HG03342 (cell line): Measurements from ENCODE around the gene B4GALNT1.
"Not testable (repeated sequence)": the region's sequence is repeated elsewhere in the genome, so short reads cannot be mapped to it uniquely, and the experiment has no call there.

Source experiments
- ATAC-seq: cut with Tn5 transposase; IDR thresholded peaks from one replicate; pipeline ENCODE4 v1.9.1; 2021; ENCODE audit warnings: mild to moderate bottlenecking, moderate library complexity; ENCODE audit not compliant: unreplicated experiment

B4GALNT1 gene

GRCh38 chr12:57588951-57589610 is 43.9 kb downstream of the B4GALNT1 start:
- ATAC-seq = not testable (repeated sequence)

GRCh38 chr12:57586832-57587429 is 46.1 kb downstream of the B4GALNT1 start:
- ATAC-seq = no peak

GRCh38 chr12:57586128-57586527 is 46.9 kb downstream of the B4GALNT1 start:
- ATAC-seq = no peak

- ATAC-seq = no peak
Measured at GRCh38 chr12:57585156-57585555, 47.8 kb downstream of the B4GALNT1 start.

GRCh38 chr12:57584690-57585089 is 48.3 kb downstream of the B4GALNT1 start:
- ATAC-seq = no peak

- no peak for ATAC-seq
Measured at GRCh38 chr12:57584050-57584449, 49.0 kb downstream of the B4GALNT1 start.

GRCh38 chr12:57583008-57583831 is 49.8 kb downstream of the B4GALNT1 start:
- ATAC-seq = peak; percentile 96

- no peak for ATAC-seq
Measured at GRCh38 chr12:57582440-57582839, 50.6 kb downstream of the B4GALNT1 start.

GRCh38 chr12:57581802-57582201 is 51.2 kb downstream of the B4GALNT1 start:
- no peak for ATAC-seq

- ATAC-seq = no peak
Measured at GRCh38 chr12:57580466-57580795, 52.6 kb downstream of the B4GALNT1 start.

- no peak for ATAC-seq
Measured at GRCh38 chr12:57579677-57580465, 53.1 kb downstream of the B4GALNT1 start.

GRCh38 chr12:57579011-57579410 is 54.0 kb downstream of the B4GALNT1 start:
- no peak for ATAC-seq

GRCh38 chr12:57577981-57578758 is 54.8 kb downstream of the B4GALNT1 start:
- ATAC-seq = no peak

- ATAC-seq = no peak
Measured at GRCh38 chr12:57576613-57577160, 56.3 kb downstream of the B4GALNT1 start.
